Activated naive CD4-positive, alpha-beta T cell (primary cell): Measurements from ENCODE around the gene DNAH11.
"Not testable (repeated sequence)": the region's sequence is repeated elsewhere in the genome, so short reads cannot be mapped to it uniquely, and the experiment has no call there.

Source experiments
- DNase-seq, 4 experiments: peaks; one replicate each; lab custom pipeline; 2025; lab: John Stamatoyannopoulos, UW

Gene DNAH11

DNA sequence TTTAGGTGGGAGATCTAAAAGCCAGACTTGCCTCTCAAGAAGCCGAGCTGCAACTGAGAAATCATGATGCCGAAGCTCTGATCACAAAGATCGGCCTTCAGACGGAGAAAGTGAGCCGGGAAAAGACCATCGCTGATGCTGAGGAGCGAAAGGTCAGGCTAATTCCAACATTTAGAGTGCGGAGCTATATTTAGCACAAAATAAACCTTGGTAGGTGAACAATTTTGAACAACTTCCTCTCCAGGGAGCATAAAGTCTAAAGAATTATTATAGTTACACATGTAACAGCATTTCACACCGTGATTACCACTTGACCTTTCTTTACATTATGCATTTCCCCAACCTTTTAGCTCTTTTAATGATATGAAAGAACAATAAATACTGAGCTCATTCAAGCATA, 236.1 kb downstream of the DNAH11 start:
- DNase-seq: no peak

- DNase-seq: no peak
Measured at GRCh38 chr7:21782996-21783395, 240.2 kb downstream of the DNAH11 start.

DNA sequence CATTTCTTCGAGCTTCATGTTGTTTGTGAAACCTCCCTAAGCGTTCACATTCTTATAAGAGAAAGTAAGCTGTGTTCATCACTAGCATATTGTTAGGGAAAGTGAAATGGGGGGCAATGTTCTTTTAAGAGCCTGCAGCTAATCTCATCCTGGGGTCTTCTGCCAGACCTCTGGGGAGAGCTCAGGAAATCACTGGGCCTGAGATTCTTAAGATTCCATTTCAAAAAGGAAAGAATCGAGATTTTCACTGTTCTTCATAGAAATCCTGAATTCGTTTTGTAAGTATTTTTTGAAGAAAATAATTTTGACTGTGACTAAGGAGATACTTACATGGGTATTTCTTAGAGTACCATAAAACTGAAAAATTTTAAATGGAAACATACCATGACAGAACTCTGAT, 242.2 kb downstream of the DNAH11 start:
- no peak for DNase-seq

DNA sequence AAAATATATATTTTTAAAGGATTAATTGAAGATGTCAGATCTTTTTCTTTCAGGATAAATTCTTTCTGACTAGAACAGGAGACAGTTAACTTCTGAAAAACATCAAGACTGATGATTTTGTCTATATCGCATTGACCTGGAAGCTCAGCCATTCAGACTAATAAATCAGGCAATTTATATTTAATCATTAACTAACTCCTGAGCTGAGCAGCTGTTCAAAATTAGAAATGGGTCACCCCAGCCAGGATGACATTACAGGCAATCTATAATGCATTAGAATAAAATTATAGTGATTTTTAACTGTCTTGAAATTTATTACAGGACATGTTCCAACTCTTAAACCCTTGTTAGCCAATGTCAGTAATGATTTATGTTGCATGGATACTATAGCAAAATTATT, 263.0 kb downstream of the DNAH11 start:
- no peak for DNase-seq

- no peak for DNase-seq
Measured at GRCh38 chr7:21806388-21806787, 263.5 kb downstream of the DNAH11 start.

DNA sequence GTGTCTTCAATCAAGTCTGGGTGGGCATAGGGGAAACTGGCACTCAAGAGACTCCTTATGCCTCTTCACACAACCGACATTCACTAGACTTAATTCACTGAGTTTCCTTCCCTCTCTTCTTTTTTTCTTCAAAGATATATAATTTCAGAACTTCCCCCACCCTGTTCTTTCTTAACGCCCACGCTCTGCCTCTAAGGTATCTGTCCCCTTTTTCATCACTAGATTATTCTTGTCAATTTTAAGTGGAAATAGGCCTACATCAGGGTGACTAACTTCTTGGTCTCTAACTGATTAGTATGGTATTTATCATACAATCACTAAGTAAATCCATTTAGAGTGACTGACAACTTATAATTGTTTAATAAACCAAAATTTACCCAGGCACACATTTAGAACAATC, 276.2 kb downstream of the DNAH11 start:
- no peak for DNase-seq

DNA sequence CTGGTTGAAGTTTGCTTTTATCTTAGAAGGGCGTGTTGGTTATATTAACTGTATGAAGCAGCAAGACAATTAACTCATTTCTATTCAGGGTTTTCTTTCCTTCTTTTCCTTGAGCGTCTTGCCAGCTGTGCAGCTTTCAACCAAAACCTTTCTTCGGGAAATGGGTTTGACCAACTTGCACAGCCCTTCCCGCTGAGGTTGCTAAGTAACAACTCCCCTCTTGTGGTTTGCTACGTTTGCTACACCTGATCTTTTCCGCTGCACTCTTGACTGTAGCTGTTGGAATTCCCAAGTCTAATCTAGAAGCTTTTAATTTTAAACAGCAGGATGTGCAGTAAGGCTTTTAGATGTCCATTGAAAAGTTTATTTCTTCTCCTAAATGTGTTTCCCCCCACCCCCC, 286.0 kb downstream of the DNAH11 start:
- DNase-seq: no peak

DNA sequence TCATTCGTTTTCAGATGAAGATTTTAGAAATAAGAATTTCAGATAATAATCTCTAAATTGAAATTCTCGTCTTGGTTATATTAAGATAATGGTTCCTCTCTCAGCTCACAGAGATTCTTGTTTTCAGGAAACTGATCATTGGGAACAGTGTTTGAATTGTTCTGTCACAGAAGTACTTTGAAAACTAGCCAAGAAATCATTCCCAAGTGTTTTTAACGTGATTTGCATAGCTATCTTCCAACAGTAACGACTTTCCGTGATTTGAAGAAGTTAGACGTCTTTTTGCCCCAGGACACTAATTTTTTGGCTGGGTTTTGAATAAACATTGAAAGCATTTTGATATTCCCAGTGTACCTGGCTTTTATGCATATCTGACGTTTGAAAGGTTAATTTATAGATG, 286.9 kb downstream of the DNAH11 start:
- DNase-seq: no peak

DNA sequence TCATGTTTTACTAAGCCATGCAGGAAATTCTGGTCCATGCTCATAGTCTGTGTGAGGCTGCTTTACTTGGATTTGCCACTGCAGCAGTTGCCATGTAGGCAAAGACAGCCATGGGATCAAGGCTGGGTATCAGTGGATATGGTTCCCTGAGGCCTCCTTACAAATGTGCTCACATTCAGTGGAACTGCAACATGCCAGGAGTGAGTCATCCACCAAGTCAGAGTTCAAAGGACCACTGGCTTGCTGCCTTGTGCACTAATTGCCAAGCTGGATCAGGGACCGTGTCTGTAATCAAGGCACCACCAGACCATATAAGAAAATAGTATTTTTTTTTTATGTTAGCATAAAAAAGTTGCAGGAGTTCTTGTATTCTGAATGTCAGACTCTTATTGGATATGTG, 301.9 kb downstream of the DNAH11 start:
- DNase-seq: no peak

DNA sequence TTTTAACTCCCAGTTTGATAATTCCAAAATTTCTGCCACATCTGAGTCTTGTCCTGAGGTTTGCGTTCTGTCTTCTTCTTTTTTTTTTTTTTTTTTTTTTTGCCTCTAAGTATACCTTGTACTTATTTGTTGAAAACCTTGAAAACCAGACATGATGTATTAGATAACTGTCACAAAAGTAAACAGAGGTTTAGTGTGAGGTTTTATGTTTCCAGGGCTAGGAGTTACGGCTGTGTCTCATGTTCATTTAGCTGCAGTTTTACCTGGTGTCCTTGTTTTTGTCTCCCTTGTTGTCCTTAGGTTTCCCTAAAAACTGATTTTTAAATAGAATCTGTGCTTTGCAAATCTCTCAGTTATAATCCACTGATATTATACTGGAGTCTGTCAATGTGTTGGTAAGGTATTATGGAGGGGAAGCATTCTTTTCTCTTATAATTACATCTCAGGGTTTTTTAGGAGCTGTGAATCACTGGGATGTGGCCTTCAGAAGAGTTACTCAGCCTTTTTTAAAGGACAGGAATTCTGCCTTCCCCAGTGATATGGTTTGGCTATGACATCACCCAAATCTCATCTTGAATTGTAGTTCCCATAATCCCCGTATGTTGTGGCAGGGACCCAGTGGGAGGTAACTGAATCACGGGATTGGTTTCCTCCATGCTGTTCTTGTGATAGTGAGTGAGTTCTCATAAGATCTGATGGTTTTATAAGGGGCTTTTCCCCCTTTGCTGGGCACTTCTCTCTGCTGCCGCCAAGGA, 307.9 kb downstream of the DNAH11 start:
- no peak for DNase-seq

GRCh38 chr7:21851559-21851967, 308.7 kb downstream of the DNAH11 start:
- DNase-seq: no peak

GRCh38 chr7:21865631-21866204, 322.9 kb downstream of the DNAH11 start:
- not testable (repeated sequence) for DNase-seq

- no peak for DNase-seq
Measured at GRCh38 chr7:21866731-21867130, 323.9 kb downstream of the DNAH11 start.

- no peak for DNase-seq
Measured at GRCh38 chr7:21867226-21867625, 324.4 kb downstream of the DNAH11 start.

DNA sequence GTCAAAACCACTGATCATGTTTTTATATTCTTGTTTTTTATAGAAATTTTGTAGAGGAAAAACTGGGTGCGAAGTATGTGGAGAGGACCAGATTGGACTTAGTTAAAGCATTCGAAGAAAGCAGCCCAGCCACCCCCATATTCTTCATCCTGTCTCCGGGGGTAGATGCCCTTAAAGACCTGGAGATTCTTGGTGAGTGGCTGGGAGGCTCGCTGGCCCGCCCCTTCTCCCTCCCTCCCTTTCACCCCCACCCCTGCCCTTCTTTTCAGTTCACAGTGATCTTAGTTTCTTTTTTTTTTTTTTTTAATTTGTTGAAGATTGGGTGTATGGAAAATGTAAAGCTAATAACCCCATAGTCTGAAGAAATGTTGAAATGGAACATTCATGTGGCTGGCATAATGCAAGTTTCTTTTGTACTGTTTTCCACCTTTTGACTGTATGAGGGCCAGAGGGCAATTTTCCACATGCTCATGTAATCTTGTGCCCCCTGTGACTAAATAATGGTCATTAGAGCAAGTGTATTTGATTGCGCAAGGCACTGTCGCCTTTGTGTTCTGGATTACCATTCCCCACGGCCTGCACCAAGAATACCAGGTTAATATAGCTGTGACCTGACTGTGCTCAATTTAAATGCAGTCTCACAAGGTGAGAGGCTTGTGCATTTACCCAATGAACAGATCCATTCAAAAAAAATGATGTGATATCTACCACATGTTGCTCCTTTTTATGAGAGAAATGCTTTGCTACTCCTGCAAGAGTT, 325.2 kb downstream of the DNAH11 start:
- DNase-seq: no peak

GRCh38 chr7:21868576-21868850, 325.7 kb downstream of the DNAH11 start:
- no peak for DNase-seq

GRCh38 chr7:21869785-21870402, 327.1 kb downstream of the DNAH11 start:
- DNase-seq: no peak

- DNase-seq: no peak
Measured at GRCh38 chr7:21883069-21883468, 340.2 kb downstream of the DNAH11 start.

DNA sequence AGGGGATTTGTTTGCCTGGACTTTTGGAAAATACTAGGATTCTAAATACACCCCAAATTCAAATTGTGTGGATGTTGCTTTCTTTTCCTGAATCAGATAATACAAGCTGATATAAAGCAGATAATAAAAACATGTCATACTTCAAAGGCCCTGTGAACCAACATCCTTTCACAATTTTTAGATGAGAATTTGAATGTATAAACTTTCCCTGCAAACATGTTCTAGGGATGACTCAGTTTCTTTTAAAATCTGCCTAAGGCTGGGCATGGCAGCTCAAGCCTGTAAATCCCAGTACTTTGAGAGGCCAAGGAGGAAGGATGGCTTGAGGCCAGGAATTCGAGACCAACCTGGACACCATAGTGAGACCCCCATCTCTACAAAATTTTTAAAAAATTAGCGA, 340.7 kb downstream of the DNAH11 start:
- DNase-seq: not testable (repeated sequence)

GRCh38 chr7:21884496-21884895, 341.7 kb downstream of the DNAH11 start:
- DNase-seq: no peak

DNA sequence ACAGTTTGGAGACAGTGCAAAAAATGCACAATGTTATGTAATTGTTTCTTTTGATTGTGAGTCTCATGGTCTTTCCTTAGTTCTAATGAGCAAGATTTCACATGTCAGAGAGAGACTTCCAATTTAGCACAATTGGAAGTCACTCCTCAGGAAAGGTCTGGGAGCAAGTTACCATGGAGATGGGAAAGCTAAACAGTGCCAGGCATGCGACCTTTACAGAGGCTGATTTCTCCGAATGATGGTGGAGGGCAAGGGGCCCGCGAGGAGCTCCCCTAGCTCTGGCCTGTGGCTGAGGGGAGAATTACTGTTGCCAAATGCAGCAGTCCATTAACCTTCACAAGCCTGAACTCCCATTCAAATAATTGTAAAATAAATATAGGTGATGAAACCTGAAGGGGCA, 343.6 kb downstream of the DNAH11 start:
- no peak for DNase-seq

GRCh38 chr7:21887353-21887752, 344.5 kb downstream of the DNAH11 start:
- DNase-seq: no peak

DNA sequence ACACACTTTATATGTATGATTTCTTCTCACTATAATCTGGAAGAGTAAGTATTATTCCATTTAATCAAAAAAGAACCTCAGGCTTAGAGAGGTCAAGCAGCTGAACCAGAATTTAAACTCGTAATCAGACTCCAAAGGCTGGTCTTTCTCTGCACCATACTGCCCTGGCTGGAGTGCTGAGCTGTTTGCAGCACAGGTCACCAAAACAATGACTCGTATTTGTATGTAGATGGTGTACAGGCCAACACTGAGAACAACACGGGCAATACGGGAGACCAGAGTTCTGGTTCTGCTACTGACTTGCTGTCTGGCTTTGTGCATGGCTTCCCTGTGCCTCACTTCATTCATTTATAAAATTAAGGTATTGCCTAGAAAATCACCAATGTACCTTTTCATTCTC, 344.9 kb downstream of the DNAH11 start:
- DNase-seq: no peak
